Measurements from ENCODE around the gene STX10.

STX10 gene

DNA sequence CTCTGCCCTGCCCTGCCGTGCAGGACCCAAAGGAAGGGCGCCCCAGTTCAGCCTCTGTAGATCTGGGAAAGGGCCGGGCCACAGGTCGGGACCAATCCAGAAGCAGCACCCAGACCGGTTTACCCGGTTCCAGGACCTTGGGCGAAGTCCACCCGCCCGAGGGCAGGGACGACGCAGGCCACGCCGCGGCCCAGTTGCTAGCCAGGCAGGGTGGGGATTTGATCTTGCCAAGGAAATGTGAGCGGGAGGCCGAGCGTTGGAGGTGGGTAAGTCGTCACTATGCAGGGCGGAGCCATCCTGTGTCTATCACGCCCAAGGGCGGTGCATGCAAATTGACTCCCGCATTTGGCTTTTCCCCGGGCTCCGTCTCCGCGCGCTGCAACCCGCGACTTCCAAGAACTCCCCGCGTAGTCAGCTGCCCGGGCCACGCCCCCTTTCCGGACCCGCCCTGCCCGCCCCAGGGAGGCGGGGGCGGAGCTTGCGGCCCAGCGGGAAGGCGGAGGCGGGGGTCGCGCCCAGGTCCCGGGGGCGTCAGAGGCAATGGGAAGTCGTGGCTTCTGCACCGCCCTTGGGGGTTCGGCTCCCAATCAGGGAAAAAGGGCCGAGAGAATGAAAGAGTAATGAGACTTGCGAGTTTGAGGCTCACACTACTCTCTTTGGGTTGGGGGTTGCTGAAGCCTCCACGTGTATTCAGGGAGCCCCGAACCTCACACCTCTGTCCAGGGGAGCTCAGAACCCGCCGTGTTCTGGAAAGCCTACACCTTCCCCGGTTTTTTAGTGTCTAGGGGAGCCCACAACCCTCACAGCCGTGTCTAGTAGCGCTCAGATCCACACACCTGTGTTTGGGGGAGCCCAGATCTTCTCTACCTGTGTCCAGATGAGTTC, 12.8 kb upstream of the STX10 start:
- peak overlapping the region; percentile 93 for H3K27ac ChIP-seq
- H3K4me1 ChIP-seq: peaks cover 31% of the 10 kb centered on the region
- peak overlapping the region; percentile 66 for H3K4me3 ChIP-seq (ENCODE audit: low read depth, low read length)
- H3K9ac ChIP-seq: no peak overlapping the region
- H3K9me3 ChIP-seq (ENCODE audit: control insufficient read depth, low read length): no peaks in the 10 kb centered on the region
- no peaks in the 10 kb centered on the region for H3K79me2 ChIP-seq
- H3K36me3 ChIP-seq (ENCODE audit: control insufficient read depth, insufficient read depth, low read length): no peaks in the 10 kb centered on the region
- peak overlapping the region; percentile 88 for H2AFZ ChIP-seq
- H3K4me2 ChIP-seq (ENCODE audit: low read length): peak overlapping the region; percentile 68
- TF ChIP-seq, protein P1, sequence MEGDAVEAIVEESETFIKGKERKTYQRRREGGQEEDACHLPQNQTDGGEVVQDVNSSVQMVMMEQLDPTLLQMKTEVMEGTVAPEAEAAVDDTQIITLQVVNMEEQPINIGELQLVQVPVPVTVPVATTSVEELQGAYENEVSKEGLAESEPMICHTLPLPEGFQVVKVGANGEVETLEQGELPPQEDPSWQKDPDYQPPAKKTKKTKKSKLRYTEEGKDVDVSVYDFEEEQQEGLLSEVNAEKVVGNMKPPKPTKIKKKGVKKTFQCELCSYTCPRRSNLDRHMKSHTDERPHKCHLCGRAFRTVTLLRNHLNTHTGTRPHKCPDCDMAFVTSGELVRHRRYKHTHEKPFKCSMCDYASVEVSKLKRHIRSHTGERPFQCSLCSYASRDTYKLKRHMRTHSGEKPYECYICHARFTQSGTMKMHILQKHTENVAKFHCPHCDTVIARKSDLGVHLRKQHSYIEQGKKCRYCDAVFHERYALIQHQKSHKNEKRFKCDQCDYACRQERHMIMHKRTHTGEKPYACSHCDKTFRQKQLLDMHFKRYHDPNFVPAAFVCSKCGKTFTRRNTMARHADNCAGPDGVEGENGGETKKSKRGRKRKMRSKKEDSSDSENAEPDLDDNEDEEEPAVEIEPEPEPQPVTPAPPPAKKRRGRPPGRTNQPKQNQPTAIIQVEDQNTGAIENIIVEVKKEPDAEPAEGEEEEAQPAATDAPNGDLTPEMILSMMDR (IDR thresholded peaks at IDR 0.05): no peak
- H3K27me3 ChIP-seq (ENCODE audit: control insufficient read depth, insufficient read depth, low read length): no peaks in the 10 kb centered on the region

DNA sequence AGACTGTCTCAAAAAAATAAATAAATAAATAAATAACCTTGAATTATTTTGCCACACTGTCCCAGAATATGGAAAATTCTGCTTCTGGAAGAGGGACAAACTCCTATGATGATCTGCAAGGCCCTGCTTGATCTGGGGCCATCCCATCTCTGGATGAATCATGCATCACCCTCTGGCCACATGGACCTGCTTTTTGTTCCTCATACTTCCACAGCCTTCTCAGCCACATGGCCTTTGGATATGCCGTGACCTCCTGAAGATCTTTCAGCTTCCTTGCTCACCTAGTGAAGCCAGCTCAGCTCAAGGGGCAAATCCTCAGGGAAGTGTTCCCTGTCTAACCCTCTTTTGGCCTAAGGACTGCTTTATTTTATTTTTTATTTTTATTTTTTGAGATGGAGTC, 10.4 kb upstream of the STX10 start:
- Histone ChIP-seq H2AFZ (no peak overlapping the region), H3K9me3 (ENCODE audit: control insufficient read depth, low read length) (no peaks in the 10 kb centered on the region), H3K4me2 (ENCODE audit: low read length) (no peak overlapping the region), H3K79me2 (no peaks in the 10 kb centered on the region), H3K27ac (no peak overlapping the region), H3K27me3 (ENCODE audit: control insufficient read depth, insufficient read depth, low read length) (no peaks in the 10 kb centered on the region), H3K4me3 (ENCODE audit: low read depth, low read length) (no peak overlapping the region), H3K9ac (no peak overlapping the region), H3K36me3 (ENCODE audit: control insufficient read depth, insufficient read depth, low read length) (no peaks in the 10 kb centered on the region), H3K4me1 (peaks cover 29% of the 10 kb centered on the region)
- TF ChIP-seq, protein P1 (IDR thresholded peaks at IDR 0.05): no peak

DNA sequence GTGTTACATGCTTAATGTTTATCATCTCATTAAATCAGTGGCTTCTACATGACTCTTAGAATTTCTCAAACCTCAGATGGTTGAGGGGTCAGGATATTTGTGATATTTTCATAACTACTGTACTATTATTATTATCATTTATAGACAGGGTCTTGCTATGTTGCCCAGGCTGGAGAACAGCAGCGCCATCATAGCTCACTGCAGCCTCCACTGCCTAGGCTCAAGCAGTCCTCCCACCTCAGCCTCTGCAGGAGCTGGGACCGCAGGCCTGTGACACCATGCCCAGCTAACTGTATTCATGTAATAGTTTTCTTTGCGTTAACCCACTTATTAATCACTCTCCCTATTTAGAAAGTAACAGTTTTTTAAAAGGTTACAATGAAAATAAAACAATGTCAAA, 9.5 kb upstream of the STX10 start:
- Histone ChIP-seq H3K4me3 (ENCODE audit: low read depth, low read length) (no peak overlapping the region), H3K36me3 (ENCODE audit: control insufficient read depth, insufficient read depth, low read length) (no peaks in the 10 kb centered on the region), H3K9ac (no peak overlapping the region), H3K27me3 (ENCODE audit: control insufficient read depth, insufficient read depth, low read length) (no peaks in the 10 kb centered on the region), H3K9me3 (ENCODE audit: control insufficient read depth, low read length) (no peaks in the 10 kb centered on the region), H3K4me2 (ENCODE audit: low read length) (no peak overlapping the region), H2AFZ (no peak overlapping the region), H3K4me1 (peaks cover 28% of the 10 kb centered on the region), H3K79me2 (no peaks in the 10 kb centered on the region), H3K27ac (no peak overlapping the region)
- TF ChIP-seq, protein P1 (IDR thresholded peaks at IDR 0.05): no peak

DNA sequence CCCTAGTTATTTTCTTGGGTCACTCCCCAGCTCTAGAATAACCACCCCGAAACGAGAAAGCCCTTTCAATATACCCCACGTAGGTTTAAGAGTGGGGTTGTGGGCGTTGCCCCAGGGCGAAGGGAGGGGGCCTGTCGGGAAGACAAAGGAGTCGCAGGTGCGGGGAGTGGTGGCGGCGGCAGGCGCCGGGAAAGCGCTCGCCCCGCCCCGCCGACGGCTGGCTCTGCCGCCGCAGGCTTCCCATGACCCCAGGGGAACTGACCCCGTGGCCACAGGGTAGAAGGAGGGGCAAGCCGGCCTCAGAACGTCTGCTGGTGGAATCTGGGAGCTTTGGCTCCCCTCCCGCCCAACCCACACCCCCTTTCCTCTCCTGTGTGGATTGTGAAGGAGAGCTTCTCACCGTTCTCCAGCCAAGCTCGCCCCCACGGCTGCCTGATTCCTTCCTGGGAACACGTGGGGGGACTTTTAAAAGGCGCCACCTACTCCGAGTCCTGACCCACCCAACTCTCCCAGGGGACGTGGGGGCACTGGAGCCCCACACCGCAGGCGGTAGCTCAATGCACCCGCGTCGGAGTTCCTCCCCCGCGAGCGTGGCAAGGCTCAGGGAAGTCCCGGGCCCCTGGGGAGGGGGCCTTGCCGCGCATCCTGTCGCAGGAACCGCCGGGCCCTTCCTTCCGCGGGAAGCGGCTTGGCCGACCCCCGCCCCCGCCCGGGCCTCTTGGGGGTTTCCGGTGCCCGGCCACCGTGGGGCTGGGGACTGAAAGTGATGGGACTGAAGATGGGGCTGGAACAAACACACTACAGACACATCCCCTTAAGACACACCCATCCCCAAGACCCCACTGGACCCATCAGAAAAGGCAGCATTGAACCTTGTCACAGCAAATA, 5.5 kb upstream of the STX10 start:
- Histone ChIP-seq H3K9ac (peak overlapping the region; percentile 79), H3K4me3 (ENCODE audit: low read depth, low read length) (peak overlapping the region; percentile 98), H3K36me3 (ENCODE audit: control insufficient read depth, insufficient read depth, low read length) (peaks cover 3% of the 10 kb centered on the region), H2AFZ (peak overlapping the region; percentile 65), H3K4me2 (ENCODE audit: low read length) (peak overlapping the region; percentile 99), H3K27ac (peak overlapping the region; percentile 100), H3K4me1 (peaks cover 12% of the 10 kb centered on the region), H3K27me3 (ENCODE audit: control insufficient read depth, insufficient read depth, low read length) (no peaks in the 10 kb centered on the region), H3K79me2 (peaks cover 10% of the 10 kb centered on the region), H3K9me3 (ENCODE audit: control insufficient read depth, low read length) (no peaks in the 10 kb centered on the region)
- TF ChIP-seq, protein P1 (IDR thresholded peaks at IDR 0.05): no peak
